RWPE1 (cell line): ENCODE data around the gene HSD17B7.

Experiments used
- CTCF ChIA-PET: fragments of 350-600 bp; sonication (Branson Sonifier 250); formaldehyde crosslinking; extraction: SDS; loops from one replicate; lab custom pipeline; 2021; lab: Yijun Ruan, JAX
- POLR2A ChIA-PET: fragments of 400-600 bp; formaldehyde crosslinking; extraction: SDS; loops from one replicate; lab custom pipeline; 2020; ENCODE audit warnings: antibody characterized with exemption; ENCODE audit not compliant: low non-redundant PET; lab: Yijun Ruan, JAX
- DNase-seq: peaks from one replicate; pipeline ENCODE4 v3.0.0; 2012; ENCODE audit warnings: low spot score
- H3K27ac ChIP-seq: fragments of 450-650 bp; 2 replicates; pipeline ENCODE4 v1.5.1; 2017
- CTCF ChIP-seq: fragments of 450-650 bp; conservative IDR thresholded peaks from 2 replicates; pipeline ENCODE4 v1.5.1; 2017; ENCODE audit warnings: low read depth, mild to moderate bottlenecking

The HSD17B7 gene

GRCh38 chr1:162756523-162756922 lies 34.0 kb upstream of the HSD17B7 start:
- DNase-seq: peak; percentile 30
- POLR2A ChIA-PET: no interaction called here
- no peak for TF ChIP-seq CTCF
- H3K27ac ChIP-seq: no peak overlapping the region
- CTCF ChIA-PET: no interaction called here

- ChIA-PET POLR2A (no interaction called here), CTCF (interaction anchor here (0.7 kb wide), 1 partner anchor 68 kb away, joined by 3 read pairs; no protein-coding TSS in a partner anchor)
- no peak for TF ChIP-seq CTCF
- no peak for DNase-seq
- no peak overlapping the region for H3K27ac ChIP-seq
Measured at GRCh38 chr1:162757476-162757875, 33.0 kb upstream of the HSD17B7 start.

- POLR2A ChIA-PET: no interaction called here
- TF ChIP-seq CTCF: no peak
- DNase-seq: no peak
- no peak overlapping the region for H3K27ac ChIP-seq
- CTCF ChIA-PET: no interaction called here
Measured at GRCh38 chr1:162765788-162766187, 24.7 kb upstream of the HSD17B7 start.

GRCh38 chr1:162772571-162773154 lies 17.8 kb upstream of the HSD17B7 start:
- DNase-seq: no peak
- ChIA-PET CTCF (interaction anchor here (0.6 kb wide), 1 partner anchor 41 kb away, joined by 3 read pairs; no protein-coding TSS in a partner anchor), POLR2A (no interaction called here)
- no peak overlapping the region for H3K27ac ChIP-seq
- no peak for TF ChIP-seq CTCF

GRCh38 chr1:162774007-162774406 lies 16.5 kb upstream of the HSD17B7 start:
- no peak for DNase-seq
- TF ChIP-seq CTCF: no peak
- ChIA-PET POLR2A (no interaction called here), CTCF (interaction anchor here (0.6 kb wide), 1 partner anchor 1641 kb away, joined by 3 read pairs; no protein-coding TSS in a partner anchor)
- H3K27ac ChIP-seq: no peak overlapping the region

- no peak overlapping the region for H3K27ac ChIP-seq
- TF ChIP-seq CTCF: no peak
- CTCF ChIA-PET: interaction anchor here (1.7 kb wide), 1 partner anchor 165 kb away, joined by 10 read pairs; no protein-coding TSS in a partner anchor
- DNase-seq: no peak
- POLR2A ChIA-PET: no interaction called here
Measured at GRCh38 chr1:162779043-162779442, 11.5 kb upstream of the HSD17B7 start.
